Esophagus mucosa (tissue), 1 donor: ENCODE measurements around the gene NHLRC1. TPM values are rescaled to one million over a fixed set of nuclear protein-coding genes. Genes with fewer than 3 reads are reported as not detected.
A peak's percentile ranks its signal among the peaks of the same experiment; 100 is the strongest.
"Not testable (repeated sequence)": the region's sequence is repeated elsewhere in the genome, so short reads cannot be mapped to it uniquely, and the experiment has no call there.

Source experiments
- ATAC-seq: fragments of 200-7000 bp; cut with Tn5 transposase; one replicate; pipeline ENCODE4 v1.9.1; 2020
- total RNA-seq: library from RNA; stranded (reverse); gene quantifications from one replicate; pipeline ENCODE4 v1.2.4, GENCODE V29; 2023
- donor health status: DM: yes; HTN: yes; CAD: no.

The NHLRC1 gene
- 0.96 TPM for total RNA-seq

DNA sequence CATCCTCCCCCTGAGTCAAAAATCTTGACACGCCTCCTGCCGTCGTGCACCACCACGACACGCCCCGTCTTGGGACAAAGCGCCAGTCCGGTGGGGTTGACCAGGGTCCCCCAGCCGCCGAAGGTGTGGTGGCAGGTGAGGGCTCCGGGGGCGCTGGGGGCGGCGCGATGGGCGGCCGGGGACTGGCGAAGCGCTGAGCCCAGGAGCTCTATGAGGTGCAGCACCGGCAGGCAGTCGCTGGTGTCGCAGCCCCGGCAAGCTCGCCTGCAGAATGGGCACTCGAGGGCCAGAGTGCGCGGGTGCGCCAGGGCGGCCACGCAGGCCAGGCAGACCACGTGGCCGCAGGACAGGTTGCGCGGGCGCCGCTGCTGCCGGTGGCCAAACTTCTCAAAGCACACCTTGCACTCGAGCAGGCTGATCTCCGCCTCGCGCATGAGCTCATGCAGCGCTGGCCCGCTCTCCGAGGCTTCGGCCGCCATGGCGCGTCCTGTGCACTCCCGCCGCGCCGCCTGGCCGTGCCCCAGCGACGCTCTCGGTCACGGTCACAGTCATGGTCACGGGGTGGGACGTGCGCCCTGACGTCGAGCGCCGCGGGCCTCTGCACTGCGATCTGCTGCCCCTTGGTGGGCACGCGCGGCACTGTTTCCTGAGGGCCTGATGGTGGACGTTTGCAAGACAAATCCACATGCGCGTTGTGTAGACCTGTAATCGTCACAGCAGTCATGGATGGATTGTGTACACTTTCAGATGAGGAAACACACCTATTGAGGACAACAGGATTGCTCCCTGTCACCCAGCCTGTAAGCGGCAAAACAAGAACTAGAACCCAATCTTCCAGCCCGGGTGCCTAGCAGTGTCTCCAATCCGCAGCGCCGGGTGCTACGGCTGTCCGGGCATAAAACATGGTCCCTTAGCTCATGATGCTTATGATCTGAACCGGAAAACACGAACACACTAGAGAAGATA lies at the start of gene NHLRC1:
Gene NHLRC1 (minus strand): TSS at position 550 of the 966 bp plus-strand sequence. CDS start 71 bp downstream, at position 479.
- ATAC-seq, result peak; percentile 100

DNA sequence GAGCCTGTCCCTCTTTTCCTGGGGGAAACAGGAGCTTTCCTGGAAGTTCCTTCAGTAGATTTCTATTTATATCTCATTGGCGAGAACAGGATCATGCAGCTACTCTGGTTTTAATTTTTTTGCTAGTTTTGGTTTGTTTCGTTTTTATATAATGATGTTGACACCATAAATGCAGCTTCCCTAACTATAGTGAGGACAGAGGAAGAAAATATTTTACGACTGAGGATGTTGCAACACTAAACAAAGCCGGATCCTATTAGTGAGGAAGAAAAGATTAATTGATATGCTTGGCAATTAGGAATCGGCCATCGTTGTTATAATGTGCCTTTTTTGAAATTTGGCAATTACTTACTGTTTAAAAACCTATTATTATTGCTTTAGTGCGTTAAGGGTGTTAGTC lies 49.4 kb upstream of the NHLRC1 start:
- ATAC-seq, result no peak

DNA sequence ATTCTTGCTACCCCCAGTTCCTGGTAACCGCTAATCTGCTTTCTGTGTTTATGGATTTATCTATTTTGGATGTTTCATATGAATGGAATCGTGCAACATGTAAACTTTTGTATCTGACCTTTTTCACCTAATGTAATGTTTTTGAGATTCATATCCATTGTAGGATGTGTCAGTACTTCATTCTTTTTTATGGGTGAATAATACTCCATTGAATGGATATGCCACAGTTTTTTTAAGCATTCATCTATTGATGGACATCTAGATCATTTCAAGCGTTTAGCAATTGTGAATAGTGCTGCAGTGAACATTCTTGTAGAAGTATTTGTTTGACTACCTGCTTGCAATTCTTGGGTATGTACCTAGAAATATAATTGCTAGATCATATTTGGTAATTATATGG lies 45.8 kb upstream of the NHLRC1 start:
- no peak for ATAC-seq

DNA sequence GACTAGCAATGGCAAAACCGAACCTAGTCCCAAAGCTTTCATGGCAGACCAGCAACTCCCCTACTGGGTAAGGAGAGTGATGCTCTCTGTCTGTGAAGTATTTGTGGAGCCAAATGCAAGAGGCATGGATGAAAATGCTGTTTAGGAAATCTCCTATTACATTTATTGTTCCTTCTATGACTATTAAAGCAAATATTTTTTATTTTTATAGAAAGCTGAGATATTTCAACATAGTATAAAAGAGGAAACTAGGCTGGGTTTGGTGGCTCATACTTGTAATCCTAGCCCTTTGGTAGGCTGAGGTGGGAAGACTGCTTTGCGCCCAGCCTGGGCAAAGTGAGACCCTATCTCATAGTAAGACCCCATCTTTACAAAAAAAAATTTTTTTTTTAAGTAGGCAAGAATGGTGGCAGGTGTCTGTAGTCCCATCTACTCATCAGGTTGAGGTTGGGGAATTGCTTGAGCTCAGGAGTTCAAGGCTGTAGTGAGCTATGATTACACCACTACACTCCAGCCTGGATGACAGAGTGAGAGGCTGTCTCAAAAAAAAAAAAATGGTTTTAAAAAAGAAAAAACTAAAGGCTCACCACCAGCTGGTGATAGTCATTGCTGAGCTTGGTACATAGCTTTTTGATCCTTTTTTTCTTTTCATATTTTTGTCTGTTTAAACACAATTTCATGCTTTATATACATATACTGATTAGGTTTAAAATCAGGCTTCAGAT lies 44.0 kb upstream of the NHLRC1 start:
- ATAC-seq, result no peak

GRCh38 chr6:18165751-18166150 lies 43.3 kb upstream of the NHLRC1 start:
- ATAC-seq, result no peak

DNA sequence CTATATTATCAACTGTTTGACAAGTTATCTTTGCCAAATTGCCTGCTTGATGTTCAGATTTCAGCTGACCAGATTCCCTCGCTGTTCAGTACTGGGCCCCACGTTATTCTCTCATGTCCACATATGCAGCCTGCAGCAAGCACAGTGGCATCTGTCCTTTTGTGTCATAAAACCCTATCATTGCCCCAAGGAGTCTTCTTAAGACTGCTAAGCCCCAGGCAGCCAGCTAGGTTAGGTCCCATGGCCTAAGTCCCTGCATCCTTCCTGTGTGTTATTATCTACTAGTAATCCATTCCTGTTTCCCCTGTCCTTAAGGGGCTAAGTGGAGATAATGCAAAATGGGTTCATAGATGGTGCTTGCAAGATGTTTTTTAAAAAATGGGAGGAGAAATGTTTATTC lies 39.9 kb upstream of the NHLRC1 start:
- no peak for ATAC-seq

DNA sequence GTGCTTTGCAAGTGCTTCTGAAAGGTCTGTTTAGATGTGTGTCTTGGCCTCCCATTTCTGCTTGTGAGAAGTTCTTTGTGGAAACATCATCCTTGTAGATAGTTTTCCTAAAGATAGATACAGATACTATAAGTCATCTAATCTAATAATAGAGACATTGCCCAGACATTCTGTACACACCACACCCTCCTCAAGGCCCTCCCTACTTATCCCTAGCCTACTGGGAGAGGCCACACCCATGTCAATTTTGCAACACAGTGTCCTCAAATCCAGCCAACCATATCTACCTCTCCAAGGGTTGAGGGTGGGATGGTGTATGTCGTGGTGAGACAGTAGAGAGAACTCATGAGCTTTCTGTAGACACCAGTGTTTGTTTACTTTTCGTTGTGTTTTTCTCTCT lies 39.0 kb upstream of the NHLRC1 start:
- peak; percentile 76 for ATAC-seq

DNA sequence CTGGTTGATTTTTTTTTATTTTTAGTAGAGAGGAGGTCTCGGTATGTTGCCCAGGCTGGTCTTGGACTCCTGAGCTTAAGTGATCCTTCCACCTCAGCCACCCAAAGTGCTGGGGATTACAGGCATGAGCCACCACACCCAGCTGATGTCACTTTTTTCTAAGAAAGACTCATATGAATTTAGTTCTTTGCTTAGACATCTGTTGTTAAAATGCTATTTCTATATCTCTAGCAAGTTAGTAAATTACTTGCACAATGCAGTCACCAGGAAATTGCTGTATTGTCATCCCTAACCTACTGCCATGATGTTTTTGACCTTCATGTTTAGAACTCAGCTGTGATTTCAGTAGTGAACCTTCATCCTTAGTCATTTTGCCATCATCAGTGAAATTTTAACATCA lies 38.4 kb upstream of the NHLRC1 start:
- no peak for ATAC-seq

GRCh38 chr6:18155864-18156421 lies 33.5 kb upstream of the NHLRC1 start:
- ATAC-seq, result peak; percentile 78

DNA sequence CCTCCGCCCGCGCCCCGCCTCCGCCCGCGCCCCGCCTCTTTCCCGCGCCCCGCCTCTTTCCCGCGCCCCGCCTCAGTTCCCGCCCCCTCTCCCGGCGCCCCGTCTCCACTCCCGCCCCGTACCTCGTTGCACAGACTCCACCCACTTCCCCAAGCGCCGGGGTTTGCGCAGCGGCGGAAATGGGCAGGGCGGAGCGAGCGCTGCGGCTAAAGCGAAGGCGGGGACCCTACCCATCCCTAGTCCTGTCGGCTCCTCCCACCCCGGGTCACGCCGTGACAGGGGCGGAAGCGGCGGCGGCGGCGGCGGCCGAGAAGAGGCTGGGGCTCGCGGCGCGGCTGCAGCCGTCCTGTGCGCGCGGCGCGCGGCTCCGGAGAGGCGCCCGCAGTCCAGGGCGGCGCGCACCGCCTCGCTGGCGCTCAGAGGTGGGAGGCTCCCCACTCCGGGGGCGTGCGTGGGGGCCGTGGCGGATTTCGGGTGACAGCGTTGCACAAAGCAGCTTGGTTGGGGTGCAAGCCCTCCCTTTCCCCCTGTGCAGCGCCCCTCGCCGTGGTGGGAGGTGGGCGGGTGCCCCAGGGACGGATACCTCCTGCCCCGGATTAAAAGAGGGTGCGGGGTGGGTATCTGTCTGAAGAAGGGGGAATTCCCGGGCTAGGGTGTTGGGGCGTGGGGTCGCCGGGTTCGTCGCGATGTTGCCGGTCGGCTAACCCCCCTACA lies 32.8 kb upstream of the NHLRC1 start, which contains the start of gene KDM1B:
Gene KDM1B (plus strand): TSS at position 273 of the 714 bp plus-strand sequence. CDS start 4,474 bp downstream, outside the sequence.
- ATAC-seq, result peak; percentile 98

- no peak for ATAC-seq
These were observed 32.2 kb upstream of the NHLRC1 start, which contains the start of gene TPMT for GRCh38 chr6:18154507-18155149. Gene TPMT, minus strand, starts transcription at chr6:18155077. Its CDS starts 5,950 bp downstream, at chr6:18149127.

- no peak for ATAC-seq
These were observed 30.8 kb upstream of the NHLRC1 start for GRCh38 chr6:18153311-18153703.

- no peak for ATAC-seq
These were observed 29.3 kb upstream of the NHLRC1 start for GRCh38 chr6:18151801-18152200.

DNA sequence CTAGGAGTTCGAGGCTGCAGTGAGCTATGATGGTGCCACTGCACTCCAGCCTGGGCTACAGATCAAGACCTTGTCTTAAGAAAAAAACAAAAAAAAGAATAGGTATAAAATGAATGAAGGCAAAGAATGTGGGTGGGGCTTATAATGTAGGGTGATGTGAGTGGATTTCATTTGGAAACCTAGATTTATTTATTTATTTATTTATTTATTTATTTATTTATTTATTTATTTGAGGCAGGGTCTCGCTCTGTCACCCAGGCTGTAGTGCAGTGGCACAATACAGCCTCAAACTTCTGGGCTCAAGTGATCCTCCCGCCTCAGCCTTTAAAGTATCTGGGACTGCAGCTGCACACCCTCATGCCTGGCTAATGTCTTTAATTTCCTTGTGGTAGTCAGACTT lies 28.9 kb upstream of the NHLRC1 start:
- ATAC-seq, result not testable (repeated sequence)

DNA sequence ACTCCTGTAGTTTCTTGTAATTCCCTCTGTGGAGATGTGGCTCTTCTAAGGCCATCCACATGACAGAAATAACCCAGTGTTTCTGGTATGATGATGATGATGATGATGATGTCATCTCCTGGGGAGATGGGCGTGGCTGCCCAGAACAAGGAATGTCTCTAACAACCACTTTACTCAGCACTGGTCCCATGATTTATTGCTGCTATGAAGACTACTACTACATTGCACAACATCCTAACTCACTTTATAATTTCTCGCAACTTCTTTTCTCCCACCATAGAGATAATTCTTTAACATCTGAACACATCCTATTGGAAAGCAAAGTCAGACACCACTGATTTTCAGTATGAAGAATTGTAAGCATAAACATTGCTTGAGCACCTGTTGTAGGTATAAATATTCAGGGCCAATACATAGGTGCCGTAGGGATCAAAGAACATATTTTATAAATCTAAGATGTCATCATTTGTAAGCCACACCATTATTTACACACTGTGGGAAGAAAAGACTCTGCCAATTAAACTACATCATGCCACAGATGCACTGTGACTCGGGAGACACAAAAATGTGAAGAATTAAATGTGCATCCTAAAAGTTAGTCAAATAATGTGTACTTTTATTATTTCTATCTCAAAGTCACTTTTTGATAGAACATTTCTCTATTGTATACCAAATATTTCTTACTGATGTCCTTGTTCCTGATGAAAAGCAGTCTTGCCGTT lies 26.0 kb upstream of the NHLRC1 start:
- ATAC-seq, result peak; percentile 85

GRCh38 chr6:18147616-18148015 lies 25.1 kb upstream of the NHLRC1 start:
- no peak for ATAC-seq

- ATAC-seq, result peak; percentile 24
These were observed 24.7 kb upstream of the NHLRC1 start for GRCh38 chr6:18147160-18147559.

DNA sequence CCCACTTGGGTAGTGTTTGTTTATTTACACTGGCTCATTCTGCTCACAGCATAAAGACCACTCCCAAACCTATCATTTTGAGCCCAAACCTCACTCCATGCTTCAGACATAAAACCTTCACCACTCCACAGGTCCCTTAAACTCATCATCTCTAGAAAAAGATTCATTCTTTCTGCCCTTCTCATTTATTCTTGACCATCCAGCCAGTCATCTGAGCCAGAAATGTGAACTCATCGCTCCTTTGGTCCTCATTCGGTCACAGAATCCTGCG lies 20.0 kb upstream of the NHLRC1 start:
- no peak for ATAC-seq

DNA sequence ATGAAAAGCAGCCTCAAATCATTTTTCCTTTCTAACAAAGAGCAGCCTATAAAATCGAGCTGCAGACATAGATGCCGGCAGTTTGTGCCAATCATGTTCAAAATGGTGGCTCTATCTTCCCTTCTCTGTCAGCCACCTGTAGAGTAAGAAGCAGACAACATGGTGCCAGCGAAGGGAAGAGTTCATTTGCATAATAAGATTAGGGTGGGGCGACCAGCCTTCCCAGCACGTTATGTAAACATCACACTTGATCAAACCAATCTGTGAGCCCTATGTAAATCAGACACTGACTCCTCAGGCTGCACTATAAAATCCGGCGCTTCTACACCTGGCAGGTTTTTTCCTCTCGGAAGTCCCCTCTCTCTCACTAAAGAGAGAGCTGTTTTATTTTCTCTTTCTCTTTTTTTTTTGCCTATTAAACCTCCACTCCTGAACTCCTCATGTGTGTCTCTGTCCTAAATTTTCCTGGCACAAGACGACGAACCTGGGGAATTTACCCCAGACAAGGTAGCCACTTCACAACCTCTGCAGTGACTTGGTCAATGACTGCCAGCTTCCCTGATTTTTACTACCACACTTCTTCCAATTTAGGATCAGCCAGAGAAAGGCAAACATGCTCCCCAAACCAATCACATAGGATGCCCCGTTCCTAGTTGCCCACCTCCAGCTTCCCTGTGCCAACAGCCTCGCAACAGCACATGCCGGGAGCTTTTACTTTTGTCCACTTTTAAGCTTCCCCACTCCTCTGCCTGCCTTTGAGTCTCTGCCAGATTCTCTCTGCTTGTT lies 19.5 kb upstream of the NHLRC1 start:
- ATAC-seq, result no peak

GRCh38 chr6:18139935-18140621 lies 17.6 kb upstream of the NHLRC1 start:
- no peak for ATAC-seq
